GDM1 (cell line): ENCODE results near the gene ATIC.
"Not testable (repeated sequence)": the region's sequence is repeated elsewhere in the genome, so short reads cannot be mapped to it uniquely, and the experiment has no call there.

ENCODE experiments used
- DNase-seq: peaks from one replicate; lab custom pipeline; 2025; lab: John Stamatoyannopoulos, UW

The ATIC gene

DNA sequence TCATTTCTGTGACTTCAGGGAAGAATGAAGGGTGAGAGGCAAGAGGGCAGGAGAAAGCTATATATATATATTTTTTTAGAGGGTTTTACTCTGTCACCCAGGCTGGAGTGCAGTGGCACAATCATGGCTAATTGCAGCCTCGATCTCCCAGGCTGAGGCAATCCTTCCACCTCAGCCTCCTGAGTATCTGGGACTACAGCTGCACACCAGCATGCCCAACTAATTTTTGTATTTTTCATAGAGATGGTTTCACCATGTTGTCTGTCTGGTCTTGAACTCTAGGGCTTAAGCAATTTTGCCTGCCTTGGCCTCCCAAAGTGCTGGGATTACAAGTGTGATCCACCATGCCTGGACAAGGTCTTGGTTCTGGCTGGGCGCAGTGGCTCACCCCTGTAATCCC is 3.4 kb downstream of the ATIC start:
- no peak for DNase-seq

DNA sequence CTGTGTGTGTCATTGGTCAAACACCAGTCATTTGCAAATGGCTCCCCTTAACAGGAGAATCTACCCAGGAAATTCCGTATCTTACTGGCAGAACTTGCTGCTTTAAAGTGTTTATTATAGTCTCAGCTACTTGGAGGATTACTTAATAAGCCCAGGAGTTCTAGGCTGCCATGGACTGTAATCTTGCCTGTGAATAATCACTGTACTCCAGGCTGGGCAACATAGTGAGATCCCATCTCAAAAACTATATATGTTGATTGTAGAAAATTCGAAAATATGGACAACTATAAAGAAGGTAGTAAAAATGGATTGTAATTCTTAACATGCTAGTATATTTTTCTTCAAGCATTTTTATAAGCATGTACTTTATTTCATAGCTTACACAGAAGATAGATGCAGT is 4.5 kb downstream of the ATIC start:
- no peak for DNase-seq

DNA sequence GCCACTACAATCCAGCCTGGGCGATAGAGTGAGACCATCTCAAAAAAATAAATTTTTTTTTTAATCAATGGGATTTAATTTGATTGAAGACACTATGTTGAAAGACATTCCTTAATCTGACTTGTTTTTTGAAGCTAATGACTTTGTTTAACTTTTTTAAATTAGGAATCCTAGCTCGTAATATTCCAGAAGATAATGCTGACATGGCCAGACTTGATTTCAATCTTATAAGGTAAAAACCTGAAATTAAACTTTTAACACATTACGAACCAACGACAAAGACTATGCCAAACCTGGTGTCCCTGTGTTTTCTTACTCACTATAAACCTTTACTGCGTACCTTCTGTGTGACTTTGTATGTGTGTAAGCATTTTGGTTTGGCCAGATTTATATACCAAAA is 7.6 kb downstream of the ATIC start:
- DNase-seq, result no peak

DNA sequence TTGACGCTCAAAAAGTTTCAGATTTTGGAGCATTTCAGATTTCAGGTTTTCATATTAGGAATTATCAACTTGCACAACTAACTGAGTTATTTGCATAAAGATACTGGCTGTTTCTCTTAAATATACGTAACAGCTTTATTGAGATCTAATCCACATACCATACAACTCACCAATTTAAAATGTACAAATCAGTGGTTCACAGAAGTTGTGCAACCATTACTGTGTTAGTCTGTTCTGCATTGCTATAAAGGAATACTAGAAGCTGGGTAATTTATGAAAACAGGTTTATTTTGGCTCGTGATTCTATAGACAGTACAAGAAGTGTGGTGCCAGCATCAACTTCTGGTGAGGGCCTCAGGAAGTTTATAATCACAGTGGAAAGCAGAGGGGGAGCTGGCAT is 8.2 kb downstream of the ATIC start:
- DNase-seq, result no peak

DNA sequence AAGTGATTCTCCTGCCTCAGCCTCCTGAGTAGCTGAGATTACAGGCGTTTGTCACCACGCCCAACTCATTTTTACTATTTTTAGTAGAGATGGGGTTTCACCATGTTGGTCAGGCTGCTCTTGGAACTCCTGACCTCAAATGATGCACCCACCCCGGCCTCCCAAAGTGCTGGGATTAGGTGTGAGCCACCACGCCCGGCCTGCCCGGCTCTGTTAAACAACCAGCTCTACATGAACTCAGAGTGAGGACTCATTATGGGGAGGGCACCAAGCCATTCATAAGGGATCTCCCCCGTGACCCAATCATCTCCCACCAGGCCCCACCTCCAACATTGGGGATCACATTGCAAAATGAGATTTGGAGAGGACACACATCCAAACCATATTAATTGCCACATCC is 8.8 kb downstream of the ATIC start:
- DNase-seq, result no peak

DNA sequence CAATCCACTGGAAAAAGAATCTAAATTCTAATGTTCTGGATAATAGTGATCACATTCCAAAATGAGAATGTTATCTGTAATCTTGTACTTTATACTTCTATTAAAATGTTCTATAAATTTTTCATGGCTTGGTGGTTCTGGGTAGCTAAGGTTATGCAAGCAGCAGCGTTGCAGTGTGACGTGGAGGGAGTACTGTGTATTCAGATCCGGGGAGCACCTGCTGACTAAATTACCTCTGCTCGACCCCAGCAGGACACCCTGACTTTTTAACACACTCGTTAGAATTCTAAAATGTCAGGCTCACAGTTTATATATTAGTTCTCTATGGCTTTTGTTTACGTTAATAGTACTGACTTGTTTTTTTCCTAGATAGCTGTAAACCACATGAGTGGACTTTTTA is 13.0 kb downstream of the ATIC start:
- no peak for DNase-seq

DNA sequence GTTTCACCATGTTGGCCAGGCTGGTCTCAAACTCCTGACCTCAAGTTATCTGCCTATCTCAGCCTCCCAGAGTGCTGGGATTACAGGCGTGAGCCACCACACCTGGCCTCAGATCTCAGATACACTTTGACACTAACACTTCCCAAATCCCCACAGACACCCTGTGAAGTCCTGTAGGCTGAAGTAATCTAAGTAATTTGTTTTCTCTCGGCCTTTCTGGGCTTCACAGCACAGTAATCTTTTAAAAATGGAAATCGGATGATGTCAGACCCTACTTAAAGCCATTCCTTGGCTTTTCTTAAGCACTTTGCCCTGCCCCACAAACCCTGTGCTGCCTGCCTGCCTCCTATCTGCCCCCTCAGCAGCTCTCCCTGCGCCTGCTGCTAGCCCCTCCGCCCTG is 16.2 kb downstream of the ATIC start:
- no peak for DNase-seq

DNA sequence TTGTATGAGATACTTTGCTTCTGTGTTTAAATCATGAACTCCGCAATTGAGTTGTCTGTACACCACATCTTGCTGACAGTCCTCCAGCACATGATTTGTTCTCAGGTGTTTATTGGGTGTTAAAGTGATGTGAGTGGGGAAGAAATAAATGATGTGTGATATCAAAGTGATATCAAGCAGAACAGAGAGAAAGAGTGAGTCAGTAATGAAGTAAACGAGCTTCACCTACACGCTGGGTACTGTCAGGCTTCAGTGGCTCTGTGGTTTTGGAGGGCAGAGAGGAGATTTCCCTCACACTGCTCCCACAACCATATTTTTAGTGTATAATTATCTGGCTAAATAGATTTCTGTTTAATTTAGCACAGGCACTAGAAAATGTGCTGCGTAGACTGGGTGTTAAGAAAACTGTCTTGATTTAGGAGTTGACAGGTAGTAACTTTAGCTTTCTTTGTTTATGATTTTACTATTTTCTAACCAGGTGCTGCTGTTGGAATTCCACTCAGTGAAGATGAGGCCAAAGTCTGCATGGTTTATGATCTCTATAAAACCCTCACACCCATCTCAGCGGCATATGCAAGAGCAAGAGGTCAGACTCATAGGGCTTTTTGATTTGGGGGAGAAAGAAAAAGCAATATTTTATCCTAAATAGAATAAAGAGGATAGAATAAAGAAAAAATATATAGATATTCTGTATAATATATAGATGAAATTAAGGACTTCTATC is 21.2 kb downstream of the ATIC start:
- no peak for DNase-seq

DNA sequence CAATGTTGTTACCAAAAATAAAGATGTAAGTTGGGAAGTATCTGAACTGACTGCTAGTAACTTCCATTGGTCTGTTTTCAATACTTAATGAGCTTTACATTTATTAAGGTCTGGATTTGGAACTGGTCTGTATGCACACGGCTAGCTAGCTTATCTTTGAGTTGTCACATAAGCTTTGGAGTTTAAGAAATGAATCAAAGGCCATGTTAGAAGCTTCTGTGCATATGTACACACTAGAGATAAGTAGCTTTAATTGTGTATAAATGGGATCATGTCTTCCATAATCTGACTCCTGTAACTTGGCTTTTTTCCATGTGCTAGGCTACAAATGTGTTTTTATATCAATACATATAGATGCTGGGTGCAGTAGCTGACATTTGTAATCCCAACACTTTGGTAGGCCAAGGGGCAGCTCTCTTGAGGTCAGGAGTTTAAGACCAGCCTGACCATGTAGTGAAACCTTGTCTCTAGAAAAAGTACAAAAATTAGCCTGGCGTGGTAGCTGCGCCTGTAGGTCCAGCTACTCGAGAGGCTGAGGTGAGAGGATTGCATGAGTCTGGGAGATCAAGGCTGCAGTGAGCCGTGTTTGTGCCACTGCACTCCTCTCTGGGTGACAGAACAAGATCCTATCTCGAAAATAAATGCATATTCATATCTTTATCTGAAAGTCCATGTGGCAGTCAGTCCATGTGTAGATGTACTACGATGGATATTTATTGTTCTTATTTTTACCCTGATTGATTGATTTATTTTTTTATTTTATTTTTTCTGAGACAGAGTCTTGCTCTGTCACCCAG is 27.2 kb downstream of the ATIC start:
- DNase-seq, result no peak

DNA sequence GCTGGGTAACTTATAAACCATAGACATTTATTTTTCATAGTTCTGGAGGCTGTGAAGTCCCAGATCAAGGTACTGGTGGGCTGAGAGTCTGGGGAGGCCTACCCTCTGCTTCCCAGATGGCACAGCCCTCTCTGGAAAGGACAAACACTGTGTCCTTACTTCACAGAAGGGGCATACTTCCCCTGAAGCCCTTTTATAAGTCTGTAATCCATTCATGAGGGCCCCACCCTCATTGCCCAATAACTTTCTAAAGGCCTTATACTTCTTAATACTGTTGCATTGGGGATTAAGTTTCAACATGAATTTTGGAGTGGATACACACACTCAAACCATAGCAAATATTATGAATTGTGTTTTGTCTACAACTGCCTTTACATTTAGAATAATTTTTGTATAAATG is 36.0 kb downstream of the ATIC start:
- DNase-seq, result no peak

DNA sequence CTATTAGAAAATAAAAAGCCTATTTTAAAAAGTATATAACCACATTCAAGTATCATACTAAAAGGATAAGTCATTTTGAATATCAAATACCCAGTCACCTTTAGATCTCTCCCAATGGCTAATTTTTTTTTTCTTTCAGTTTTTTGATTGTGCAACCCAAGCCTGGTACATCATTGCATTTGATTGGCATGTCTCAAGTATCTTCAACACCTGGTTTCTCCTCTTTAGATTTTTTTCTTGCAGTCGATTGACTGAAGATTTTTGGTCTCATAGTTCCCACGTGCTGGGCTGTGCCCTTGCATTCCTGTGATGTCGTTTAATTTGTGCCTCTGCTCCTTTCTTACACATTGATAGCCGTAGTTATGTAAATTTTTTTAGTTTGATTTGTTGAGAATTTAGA is 40.7 kb downstream of the ATIC start:
- no peak for DNase-seq

DNA sequence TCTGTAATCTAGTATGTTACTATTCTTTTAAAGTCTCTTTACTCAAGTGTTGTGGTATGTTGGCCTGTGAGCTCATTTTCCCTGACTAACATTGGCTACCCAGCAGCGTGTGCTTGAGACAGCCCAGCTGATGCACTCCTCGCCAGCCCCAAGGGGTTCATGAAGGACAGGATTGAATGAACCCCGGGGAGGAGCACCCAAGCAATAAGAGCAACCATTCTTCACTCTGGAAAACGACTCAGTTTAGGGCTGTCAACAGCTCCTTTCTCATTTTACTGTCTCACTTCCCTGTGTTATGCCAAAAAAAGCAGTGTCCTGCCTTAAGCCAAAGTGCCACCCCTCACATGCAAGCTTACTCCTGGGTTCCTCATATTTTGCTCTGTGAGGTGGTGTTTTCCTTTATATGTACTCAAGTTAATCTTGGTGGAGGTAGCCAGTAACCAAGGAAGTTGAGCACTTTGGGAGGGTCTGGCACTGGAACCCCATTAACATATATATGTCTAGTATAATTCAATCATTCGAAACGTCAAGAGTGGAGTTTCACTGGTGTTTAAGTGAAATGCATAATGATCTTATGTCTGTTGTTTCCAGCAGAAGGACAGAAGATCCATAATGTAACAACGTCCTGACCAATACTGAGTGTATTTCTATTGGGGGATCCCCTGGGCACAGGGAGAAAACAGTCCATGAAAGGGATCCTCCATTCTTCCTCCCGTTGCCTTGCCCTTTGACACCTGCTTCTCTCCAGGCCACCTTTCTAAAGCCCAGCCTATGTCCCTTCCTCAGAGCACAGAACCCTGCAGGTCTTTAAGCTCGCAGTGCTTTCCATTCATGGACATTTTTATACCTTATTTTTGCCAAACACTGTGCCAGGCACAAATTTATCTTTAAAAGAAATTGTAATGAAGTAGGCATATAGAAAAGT is 43.2 kb downstream of the ATIC start:
- no peak for DNase-seq

DNA sequence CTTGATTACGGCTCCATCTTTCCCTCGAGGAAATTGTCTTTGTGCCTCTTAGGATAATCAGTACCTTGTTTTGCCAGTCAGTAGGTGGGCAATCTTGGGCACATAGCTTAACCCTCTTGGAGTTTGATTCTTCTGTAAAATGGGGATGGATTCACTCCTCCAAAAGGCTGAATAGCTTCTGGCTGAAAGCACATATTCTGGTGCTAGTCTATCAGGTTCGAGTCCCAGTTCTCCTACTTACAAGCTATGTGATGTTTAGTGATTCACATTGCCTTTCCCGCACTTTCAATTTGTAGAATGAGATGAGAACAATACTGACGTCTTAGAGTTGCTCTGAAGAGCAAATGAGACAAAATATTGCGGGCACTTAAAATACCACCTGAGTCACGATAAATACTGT is 43.9 kb downstream of the ATIC start:
- DNase-seq, result no peak

DNA sequence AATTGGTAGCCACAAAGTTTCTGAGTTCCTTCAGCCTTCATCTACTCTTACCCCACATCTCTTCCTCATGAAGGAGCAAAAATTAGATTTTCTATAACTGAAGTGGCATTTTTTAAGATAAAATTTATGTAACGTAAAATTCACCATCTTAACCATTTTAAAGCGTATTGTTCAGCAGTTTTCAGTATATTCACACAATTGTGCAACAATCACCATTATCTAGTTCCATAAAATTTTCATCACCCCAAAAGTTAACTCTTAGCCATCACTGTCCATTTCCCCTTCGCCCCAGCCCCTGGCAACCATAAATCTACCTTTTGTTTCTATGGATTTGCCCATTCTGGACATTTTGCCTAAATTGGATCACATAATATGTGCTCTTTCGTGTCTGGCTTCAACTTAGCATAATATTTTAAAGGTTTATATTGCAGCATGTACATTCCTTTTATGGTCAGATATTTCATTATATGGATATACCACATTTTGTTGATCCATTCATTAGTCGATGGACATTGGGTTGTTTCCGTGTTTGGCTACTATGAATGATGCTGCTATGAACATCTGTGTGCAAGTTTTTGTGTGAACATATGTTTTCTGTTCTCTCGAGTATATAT is 44.6 kb downstream of the ATIC start:
- DNase-seq, result no peak

DNA sequence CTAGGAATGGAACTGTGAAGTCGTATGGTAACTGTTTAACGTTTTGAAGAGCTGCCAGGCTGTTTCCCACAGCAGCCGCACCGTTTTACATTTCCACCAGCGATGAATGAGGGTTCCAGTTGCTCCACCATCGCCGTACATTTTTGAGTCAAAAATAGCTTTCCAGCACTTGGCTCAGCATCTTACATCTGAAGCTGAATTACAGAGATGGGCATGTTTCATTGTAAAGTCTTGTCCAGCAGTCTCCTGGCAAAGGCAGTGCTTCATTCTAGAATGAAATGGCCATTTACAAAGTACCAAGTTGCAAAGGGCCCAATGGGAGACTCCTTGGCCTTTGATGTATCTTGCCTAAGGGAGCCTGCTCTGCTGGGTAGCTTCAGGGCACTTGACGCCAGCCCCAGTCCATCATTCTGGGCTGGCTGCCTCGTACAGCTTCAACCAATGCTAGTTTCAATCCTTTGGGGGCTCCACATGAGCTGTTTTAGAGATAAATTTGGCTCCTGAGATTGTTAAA is 45.1 kb downstream of the ATIC start:
- DNase-seq, result no peak

DNA sequence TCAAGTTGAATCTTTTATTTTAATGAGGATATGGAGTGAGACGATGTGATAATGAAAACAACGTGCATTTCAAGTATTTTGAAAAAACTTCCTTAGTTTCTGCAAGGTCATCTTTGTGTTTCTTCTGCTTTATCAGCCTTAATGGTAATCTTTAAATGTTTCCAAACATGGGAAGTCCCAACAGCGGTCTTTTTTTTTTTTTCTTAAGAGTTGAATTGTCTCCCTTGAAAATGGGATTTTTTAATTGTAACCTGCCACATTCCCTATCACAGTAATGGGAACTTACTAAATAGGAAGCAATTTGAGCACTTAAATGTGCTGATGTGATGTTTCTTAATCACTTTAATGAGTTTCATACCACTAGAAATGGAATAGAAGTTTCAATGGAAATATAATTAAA is 45.8 kb downstream of the ATIC start:
- DNase-seq, result no peak

DNA sequence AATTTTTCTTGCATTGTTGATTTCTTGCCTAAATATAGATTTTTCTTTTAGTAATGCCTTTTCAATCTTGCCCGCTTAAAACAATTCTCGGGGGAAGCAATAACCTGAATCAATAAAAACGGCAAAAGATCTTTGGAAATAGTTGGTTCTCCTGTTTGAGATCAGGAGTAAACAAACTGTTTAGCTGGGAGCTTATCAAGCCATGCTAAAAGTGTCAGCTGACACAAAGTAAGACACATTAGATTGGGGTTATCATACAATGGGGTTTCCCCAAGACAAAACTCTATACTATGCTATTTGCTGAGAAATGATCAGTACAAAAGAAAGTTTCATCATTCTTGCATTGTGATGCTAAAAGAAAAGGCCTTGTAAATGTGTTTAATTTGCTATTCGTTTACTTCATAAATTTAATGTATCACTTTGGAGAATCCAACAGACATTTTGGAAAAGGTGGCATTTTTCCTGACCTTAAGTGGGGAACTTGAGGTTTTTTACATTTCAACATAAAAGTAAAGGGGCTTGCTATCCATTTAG is 46.5 kb downstream of the ATIC start:
- no peak for DNase-seq

DNA sequence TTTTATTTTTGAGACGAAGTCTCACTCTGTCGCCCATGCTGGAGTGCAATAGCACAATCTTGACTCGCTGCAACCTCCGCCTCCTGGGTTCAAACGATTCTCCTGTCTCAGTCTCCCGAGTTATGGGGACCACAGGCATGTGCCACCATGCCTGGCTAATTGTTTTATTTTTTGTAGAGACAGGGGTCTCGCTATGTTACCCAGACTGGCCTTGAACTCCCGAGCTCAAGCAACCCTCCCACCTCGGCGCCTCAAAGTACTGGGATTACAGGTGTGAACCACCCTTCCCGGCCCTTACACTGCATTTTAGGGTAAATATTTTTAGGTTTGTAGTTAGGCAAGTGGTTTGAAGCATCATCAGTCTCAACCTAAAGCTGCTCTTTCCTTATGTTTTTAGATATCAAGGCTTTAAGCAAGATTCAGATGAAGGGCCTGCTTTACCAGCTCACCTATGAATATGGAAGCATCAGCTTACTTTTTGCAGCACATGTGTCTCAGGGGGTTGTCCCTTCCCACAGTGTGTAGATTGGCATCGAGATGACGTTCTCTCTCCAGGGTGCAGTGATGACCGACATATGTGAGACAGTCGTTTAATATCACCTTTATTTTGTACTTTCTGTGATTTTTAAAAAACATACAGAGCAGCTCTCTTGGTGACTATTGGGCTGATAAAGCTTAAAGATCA is 47.2 kb downstream of the ATIC start:
- no peak for DNase-seq

DNA sequence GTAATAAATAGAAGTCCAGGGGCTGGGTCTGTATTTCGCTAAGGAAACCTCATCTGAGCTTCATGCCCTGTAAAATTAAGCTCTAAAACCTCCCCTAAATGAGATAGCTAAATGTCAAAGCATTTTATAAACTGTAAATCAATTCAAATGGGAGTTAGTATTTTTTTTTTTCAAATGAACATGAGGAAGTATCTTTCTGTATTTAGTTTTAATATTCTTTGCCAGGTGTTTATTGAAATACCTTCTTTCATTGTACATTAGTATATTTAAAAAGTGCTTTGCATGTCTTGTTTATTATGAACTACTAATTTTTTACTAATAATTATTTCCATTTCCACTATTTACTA is 47.7 kb downstream of the ATIC start:
- no peak for DNase-seq

DNA sequence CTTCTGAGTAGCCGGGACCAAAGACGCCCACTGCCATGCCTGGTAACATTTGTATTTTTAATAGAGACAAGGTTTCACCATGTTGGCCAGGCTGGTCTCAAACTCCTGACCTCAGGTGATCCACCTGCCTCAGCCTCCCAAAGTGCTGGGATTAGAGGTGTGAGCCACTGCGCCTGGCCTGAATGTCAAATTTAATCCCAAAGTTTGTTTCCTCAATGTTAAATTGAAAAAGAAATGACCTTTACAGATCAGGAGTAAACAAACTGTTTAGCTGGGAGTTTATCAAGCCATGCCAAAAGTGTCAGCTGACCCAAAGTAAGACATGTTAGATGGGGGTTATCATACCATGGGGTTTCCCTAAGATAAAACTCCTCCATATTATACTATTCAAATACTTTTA is 48.2 kb downstream of the ATIC start:
- not testable (repeated sequence) for DNase-seq

DNA sequence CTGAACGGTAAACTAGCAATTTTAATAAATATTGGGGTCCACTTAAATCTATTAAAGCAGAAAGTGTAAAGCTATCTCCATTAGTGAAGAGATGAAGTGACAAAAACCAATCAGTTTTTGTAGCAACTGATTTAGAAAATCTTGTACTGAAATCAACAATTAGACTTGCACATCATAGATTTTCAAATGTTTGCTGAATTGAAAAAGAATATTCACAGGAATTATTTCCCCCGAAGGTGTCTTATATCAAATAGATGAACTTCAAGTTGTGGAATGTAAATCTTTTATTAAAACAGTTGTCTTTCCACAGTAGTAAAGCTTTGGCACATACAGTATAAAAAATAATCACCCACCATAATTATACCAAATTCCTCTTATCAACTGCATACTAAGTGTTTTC is 48.7 kb downstream of the ATIC start:
- no peak for DNase-seq
